NCI-H1105 (cell line): ENCODE measurements around the gene NEK9.
A peak's percentile ranks its signal among the peaks of the same experiment; 100 is the strongest.
"Not testable (repeated sequence)": the region's sequence is repeated elsewhere in the genome, so short reads cannot be mapped to it uniquely, and the experiment has no call there.

Experiments used
- DNase-seq: peaks from one replicate; lab custom pipeline; 2025; lab: John Stamatoyannopoulos, UW

NEK9 gene

GRCh38 chr14:75143761-75144527 is 17.1 kb upstream of the NEK9 start:
- DNase-seq: no peak

GRCh38 chr14:75142494-75142893 is 15.6 kb upstream of the NEK9 start:
- DNase-seq: no peak

- DNase-seq: no peak
Observed at GRCh38 chr14:75141967-75142366, 15.1 kb upstream of the NEK9 start.

- DNase-seq: no peak
Observed at GRCh38 chr14:75141062-75141461, 14.2 kb upstream of the NEK9 start.

- no peak for DNase-seq
Observed at GRCh38 chr14:75140620-75141019, 13.8 kb upstream of the NEK9 start.

- DNase-seq: no peak
Observed at GRCh38 chr14:75139185-75139584, 12.3 kb upstream of the NEK9 start.

- no peak for DNase-seq
Observed at GRCh38 chr14:75138492-75138891, 11.6 kb upstream of the NEK9 start.

GRCh38 chr14:75134644-75135043 is 7.8 kb upstream of the NEK9 start:
- no peak for DNase-seq

GRCh38 chr14:75133597-75133996 is 6.7 kb upstream of the NEK9 start:
- DNase-seq: no peak

GRCh38 chr14:75132382-75133086 is 5.7 kb upstream of the NEK9 start:
- DNase-seq: peak; percentile 60

- DNase-seq: no peak
Observed at GRCh38 chr14:75128596-75128990, 1.7 kb upstream of the NEK9 start.

- DNase-seq: no peak
Observed at GRCh38 chr14:75127903-75128595, 1.2 kb upstream of the NEK9 start.

GRCh38 chr14:75127474-75127820 is 599 bp upstream of the NEK9 start:
- not testable (repeated sequence) for DNase-seq

- no peak for DNase-seq
Observed at GRCh38 chr14:75126121-75126544, 715 bp downstream of the NEK9 start.

GRCh38 chr14:75125617-75126016 is 1.2 kb downstream of the NEK9 start:
- no peak for DNase-seq

GRCh38 chr14:75123991-75124390 is 2.9 kb downstream of the NEK9 start:
- DNase-seq: no peak

GRCh38 chr14:75121552-75121951 is 5.3 kb downstream of the NEK9 start:
- no peak for DNase-seq

GRCh38 chr14:75120541-75121291 is 6.1 kb downstream of the NEK9 start:
- no peak for DNase-seq

GRCh38 chr14:75119056-75119455 is 7.8 kb downstream of the NEK9 start:
- no peak for DNase-seq

GRCh38 chr14:75113932-75114539 is 12.8 kb downstream of the NEK9 start:
- no peak for DNase-seq

- DNase-seq: no peak
Observed at GRCh38 chr14:75109877-75110276, 17.0 kb downstream of the NEK9 start.

GRCh38 chr14:75107186-75107585 is 19.7 kb downstream of the NEK9 start:
- DNase-seq: no peak
